Measurements from ENCODE around the gene OR5K2. TPM values are rescaled to one million over a fixed set of nuclear protein-coding genes. Genes with fewer than 3 reads are reported as not detected.

The OR5K2 gene
- total RNA-seq, 1 experiment from 2014 or later, result not detected

- TF ChIP-seq TCF7L2 (IDR thresholded peaks at IDR 0.05; ENCODE audit: low read depth, low read length) (no peak), SIN3A (IDR thresholded peaks at IDR 0.05; ENCODE audit: borderline replicate concordance, insufficient read depth, low read depth, low read length) (no peak), POLR2AphosphoS5 (IDR thresholded peaks at IDR 0.05; ENCODE audit: low read depth, low read length) (no peak), REST (IDR thresholded peaks at IDR 0.05; ENCODE audit: insufficient read depth in 1 of 2, low read depth in 2 of 2, low read length in 1 of 2) (no peak)
- TF ChIP-seq, protein P1, sequence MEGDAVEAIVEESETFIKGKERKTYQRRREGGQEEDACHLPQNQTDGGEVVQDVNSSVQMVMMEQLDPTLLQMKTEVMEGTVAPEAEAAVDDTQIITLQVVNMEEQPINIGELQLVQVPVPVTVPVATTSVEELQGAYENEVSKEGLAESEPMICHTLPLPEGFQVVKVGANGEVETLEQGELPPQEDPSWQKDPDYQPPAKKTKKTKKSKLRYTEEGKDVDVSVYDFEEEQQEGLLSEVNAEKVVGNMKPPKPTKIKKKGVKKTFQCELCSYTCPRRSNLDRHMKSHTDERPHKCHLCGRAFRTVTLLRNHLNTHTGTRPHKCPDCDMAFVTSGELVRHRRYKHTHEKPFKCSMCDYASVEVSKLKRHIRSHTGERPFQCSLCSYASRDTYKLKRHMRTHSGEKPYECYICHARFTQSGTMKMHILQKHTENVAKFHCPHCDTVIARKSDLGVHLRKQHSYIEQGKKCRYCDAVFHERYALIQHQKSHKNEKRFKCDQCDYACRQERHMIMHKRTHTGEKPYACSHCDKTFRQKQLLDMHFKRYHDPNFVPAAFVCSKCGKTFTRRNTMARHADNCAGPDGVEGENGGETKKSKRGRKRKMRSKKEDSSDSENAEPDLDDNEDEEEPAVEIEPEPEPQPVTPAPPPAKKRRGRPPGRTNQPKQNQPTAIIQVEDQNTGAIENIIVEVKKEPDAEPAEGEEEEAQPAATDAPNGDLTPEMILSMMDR (IDR thresholded peaks at IDR 0.05), result no peak
- CTCF ChIA-PET, result no interaction called here
- DNase-seq (ENCODE audit: low read depth, low spot score), result no peak
Measured at GRCh38 chr3:98500019-98500418, 2.5 kb downstream of the OR5K2 start.

DNA sequence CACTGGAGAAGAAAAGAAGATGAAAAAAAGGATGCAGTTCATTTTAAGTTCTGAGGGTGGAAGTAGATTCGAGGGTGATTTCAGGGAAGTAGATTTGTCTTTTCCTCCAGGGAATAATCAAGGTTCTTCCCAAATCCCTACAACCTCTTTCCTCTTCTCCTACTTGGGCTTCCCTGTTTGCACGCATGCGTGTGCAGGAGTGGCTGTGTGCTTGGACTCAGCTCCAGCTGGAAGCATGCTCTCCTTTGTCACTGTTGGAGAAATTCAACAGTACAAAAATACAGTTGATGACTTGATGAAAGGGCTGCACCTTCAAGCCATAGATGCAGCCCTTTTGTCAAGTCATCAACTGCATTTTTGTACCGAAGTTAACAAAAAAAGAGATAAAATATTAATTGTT is 3.8 kb downstream of the OR5K2 start:
- Histone ChIP-seq H3K4me3 (ENCODE audit: low read depth in 2 of 2, low read length in 2 of 2) (no peak overlapping the region), H3K27ac (ENCODE audit: low read length) (no peak overlapping the region), H3K36me3 (ENCODE audit: control insufficient read depth, insufficient read depth, low read length) (no peaks in the 10 kb centered on the region), H3K9me3 (ENCODE audit: control insufficient read depth, insufficient read depth, low read depth, low read length) (no peaks in the 10 kb centered on the region), H3K4me1 (ENCODE audit: control insufficient read depth, insufficient read depth, low read length) (no peaks in the 10 kb centered on the region), H3K27me3 (ENCODE audit: control insufficient read depth, insufficient read depth, low read length) (peaks cover 6% of the 10 kb centered on the region; the same call in 1 of the 2 replicates)
- TF ChIP-seq, protein P1 (IDR thresholded peaks at IDR 0.05), result no peak
- TF ChIP-seq POLR2AphosphoS5 (IDR thresholded peaks at IDR 0.05; ENCODE audit: low read depth, low read length) (no peak), REST (IDR thresholded peaks at IDR 0.05; ENCODE audit: insufficient read depth in 1 of 2, low read depth in 2 of 2, low read length in 1 of 2) (no peak), TCF7L2 (IDR thresholded peaks at IDR 0.05; ENCODE audit: low read depth, low read length) (no peak), SIN3A (IDR thresholded peaks at IDR 0.05; ENCODE audit: borderline replicate concordance, insufficient read depth, low read depth, low read length) (no peak)
- POLR2A ChIA-PET, result no interaction called here
- no peak for ATAC-seq
- no peak for DNase-seq (ENCODE audit: low read depth, low spot score)
- CTCF ChIA-PET, result no interaction called here
- in situ Hi-C loops (cut with HindIII; ENCODE audit: low pct_unique_long_range_greater_than_20kb, low sequenced_read_pairs) (no loop called here), intact Hi-C loops (cut with micrococcal nuclease; ENCODE audit: unreplicated experiment) (no loop called here)
- no TSS peak for BruUV-seq (replicated peaks)

More at GRCh38 chr3:98500019-98500418, 2.5 kb downstream of the OR5K2 start:
- intact Hi-C loops (cut with micrococcal nuclease; ENCODE audit: unreplicated experiment), result no loop called here
- no peaks in the 10 kb centered on the region for H3K4me1 ChIP-seq (ENCODE audit: control insufficient read depth, insufficient read depth, low read length)
- BruUV-seq (replicated peaks), result no TSS peak
- H3K27ac ChIP-seq (ENCODE audit: low read length), result no peak overlapping the region
- H3K9me3 ChIP-seq (ENCODE audit: control insufficient read depth, insufficient read depth, low read depth, low read length), result no peaks in the 10 kb centered on the region
- no peaks in the 10 kb centered on the region for H3K36me3 ChIP-seq (ENCODE audit: control insufficient read depth, insufficient read depth, low read length)
- no peak overlapping the region for H3K4me3 ChIP-seq (ENCODE audit: low read depth in 2 of 2, low read length in 2 of 2)
- POLR2A ChIA-PET, result no interaction called here
- peaks cover 6% of the 10 kb centered on the region; the same call in 1 of the 2 replicates for H3K27me3 ChIP-seq (ENCODE audit: control insufficient read depth, insufficient read depth, low read length)
- no peak for ATAC-seq
- in situ Hi-C loops (cut with HindIII; ENCODE audit: low pct_unique_long_range_greater_than_20kb, low sequenced_read_pairs), result no loop called here
